HS-27A (cell line): ENCODE data around the gene GJC2.
A peak's percentile ranks its signal among the peaks of the same experiment; 100 is the strongest.
"Not testable (repeated sequence)": the region's sequence is repeated elsewhere in the genome, so short reads cannot be mapped to it uniquely, and the experiment has no call there.

Source experiments
- DNase-seq: peaks from one replicate; pipeline ENCODE4 v3.0.0-alpha.2; 2012; ENCODE audit warnings: low read depth, missing footprints

Gene GJC2

GRCh38 chr1:228149406-228150119, at the start of gene GJC2:
TSS of gene GJC2 (plus strand) at chr1:228149930. CDS start at chr1:228157759, 7,829 bp downstream.
- no peak for DNase-seq

- no peak for DNase-seq
Observed at GRCh38 chr1:228100822-228101613, 48.7 kb upstream of the GJC2 start.

- no peak for DNase-seq
Observed at GRCh38 chr1:228101614-228101993, 48.1 kb upstream of the GJC2 start.

- no peak for DNase-seq
Observed at GRCh38 chr1:228101994-228102790, 47.5 kb upstream of the GJC2 start.

- DNase-seq, result peak; percentile 69
Observed at GRCh38 chr1:228102791-228103620, 46.7 kb upstream of the GJC2 start, which contains the start of gene C1orf35. TSS of gene C1orf35 (minus strand) at chr1:228103325. CDS start at chr1:228103227, 98 bp downstream.

GRCh38 chr1:228104526-228105269, 45.0 kb upstream of the GJC2 start:
- no peak for DNase-seq

- DNase-seq, result no peak
Observed at GRCh38 chr1:228105270-228105995, 44.3 kb upstream of the GJC2 start.

- no peak for DNase-seq
Observed at GRCh38 chr1:228105996-228106799, 43.5 kb upstream of the GJC2 start.

GRCh38 chr1:228106800-228107054, 43.0 kb upstream of the GJC2 start:
- DNase-seq, result no peak

- no peak for DNase-seq
Observed at GRCh38 chr1:228107636-228108035, 42.1 kb upstream of the GJC2 start.

- DNase-seq, result no peak
Observed at GRCh38 chr1:228108055-228108690, 41.6 kb upstream of the GJC2 start.

- no peak for DNase-seq
Observed at GRCh38 chr1:228108742-228109072, 41.0 kb upstream of the GJC2 start.

GRCh38 chr1:228109073-228109961, 40.4 kb upstream of the GJC2 start, which contains the start of gene MRPL55:
TSS of gene MRPL55 (minus strand) at chr1:228109299. CDS start at chr1:228108260, 1,039 bp downstream.
- DNase-seq, result peak; percentile 72

- no peak for DNase-seq
Observed at GRCh38 chr1:228109962-228110488, 39.7 kb upstream of the GJC2 start.

GRCh38 chr1:228110556-228110955, 39.2 kb upstream of the GJC2 start:
- no peak for DNase-seq

- not testable (repeated sequence) for DNase-seq
Observed at GRCh38 chr1:228111315-228111714, 38.4 kb upstream of the GJC2 start.

- DNase-seq, result no peak
Observed at GRCh38 chr1:228112167-228112566, 37.6 kb upstream of the GJC2 start.

GRCh38 chr1:228112617-228113016, 37.1 kb upstream of the GJC2 start:
- DNase-seq, result no peak
